ENCODE measurements around the gene PRMT9. TPM values are rescaled to one million over a fixed set of nuclear protein-coding genes. Genes with fewer than 3 reads are reported as not detected.
A peak's percentile ranks its signal among the peaks of the same experiment; 100 is the strongest.

The PRMT9 gene
- total and polyA plus RNA-seq, 8 donors = 3.1 to 6.4 (median 4.1) TPM

DNA sequence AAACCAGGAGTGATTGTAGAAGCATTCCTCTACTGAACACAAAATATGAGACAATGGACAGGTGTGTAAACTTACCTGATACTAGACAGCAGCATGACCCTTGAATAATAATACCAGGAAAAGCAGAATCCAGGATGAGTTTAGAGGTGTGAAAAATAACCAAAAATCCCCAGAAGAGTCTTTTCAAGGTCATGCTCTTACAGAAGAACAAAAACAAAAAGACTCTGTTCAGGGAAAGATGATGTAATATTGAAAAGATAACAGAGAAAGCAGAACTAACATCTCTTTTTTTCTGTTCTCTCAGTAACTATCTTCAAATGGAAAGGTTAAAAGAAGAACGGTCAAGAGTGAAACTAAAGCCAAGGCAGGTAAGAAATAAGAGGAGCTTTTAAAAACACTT lies 33.9 kb upstream of the PRMT9 start:
- Histone ChIP-seq H3K9me3 (no peaks in the 10 kb centered on the region), H3K36me3 (no peaks in the 10 kb centered on the region), H3K4me1 (no peaks in the 10 kb centered on the region), H3K27ac (no peak overlapping the region), H3K27me3 (no peaks in the 10 kb centered on the region), H3K4me3 (no peak overlapping the region)
- no peak for DNase-seq
- intact Hi-C loops (cut with DNase I) = no loop called here
- FAIRE-seq = no peak
- TF ChIP-seq, protein P1, sequence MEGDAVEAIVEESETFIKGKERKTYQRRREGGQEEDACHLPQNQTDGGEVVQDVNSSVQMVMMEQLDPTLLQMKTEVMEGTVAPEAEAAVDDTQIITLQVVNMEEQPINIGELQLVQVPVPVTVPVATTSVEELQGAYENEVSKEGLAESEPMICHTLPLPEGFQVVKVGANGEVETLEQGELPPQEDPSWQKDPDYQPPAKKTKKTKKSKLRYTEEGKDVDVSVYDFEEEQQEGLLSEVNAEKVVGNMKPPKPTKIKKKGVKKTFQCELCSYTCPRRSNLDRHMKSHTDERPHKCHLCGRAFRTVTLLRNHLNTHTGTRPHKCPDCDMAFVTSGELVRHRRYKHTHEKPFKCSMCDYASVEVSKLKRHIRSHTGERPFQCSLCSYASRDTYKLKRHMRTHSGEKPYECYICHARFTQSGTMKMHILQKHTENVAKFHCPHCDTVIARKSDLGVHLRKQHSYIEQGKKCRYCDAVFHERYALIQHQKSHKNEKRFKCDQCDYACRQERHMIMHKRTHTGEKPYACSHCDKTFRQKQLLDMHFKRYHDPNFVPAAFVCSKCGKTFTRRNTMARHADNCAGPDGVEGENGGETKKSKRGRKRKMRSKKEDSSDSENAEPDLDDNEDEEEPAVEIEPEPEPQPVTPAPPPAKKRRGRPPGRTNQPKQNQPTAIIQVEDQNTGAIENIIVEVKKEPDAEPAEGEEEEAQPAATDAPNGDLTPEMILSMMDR (IDR thresholded peaks at IDR 0.05) = no peak
- 40 to 57% methylated on average over 1 of the region's 1 CpG for WGBS, 2 donors
- ATAC-seq = no peak

DNA sequence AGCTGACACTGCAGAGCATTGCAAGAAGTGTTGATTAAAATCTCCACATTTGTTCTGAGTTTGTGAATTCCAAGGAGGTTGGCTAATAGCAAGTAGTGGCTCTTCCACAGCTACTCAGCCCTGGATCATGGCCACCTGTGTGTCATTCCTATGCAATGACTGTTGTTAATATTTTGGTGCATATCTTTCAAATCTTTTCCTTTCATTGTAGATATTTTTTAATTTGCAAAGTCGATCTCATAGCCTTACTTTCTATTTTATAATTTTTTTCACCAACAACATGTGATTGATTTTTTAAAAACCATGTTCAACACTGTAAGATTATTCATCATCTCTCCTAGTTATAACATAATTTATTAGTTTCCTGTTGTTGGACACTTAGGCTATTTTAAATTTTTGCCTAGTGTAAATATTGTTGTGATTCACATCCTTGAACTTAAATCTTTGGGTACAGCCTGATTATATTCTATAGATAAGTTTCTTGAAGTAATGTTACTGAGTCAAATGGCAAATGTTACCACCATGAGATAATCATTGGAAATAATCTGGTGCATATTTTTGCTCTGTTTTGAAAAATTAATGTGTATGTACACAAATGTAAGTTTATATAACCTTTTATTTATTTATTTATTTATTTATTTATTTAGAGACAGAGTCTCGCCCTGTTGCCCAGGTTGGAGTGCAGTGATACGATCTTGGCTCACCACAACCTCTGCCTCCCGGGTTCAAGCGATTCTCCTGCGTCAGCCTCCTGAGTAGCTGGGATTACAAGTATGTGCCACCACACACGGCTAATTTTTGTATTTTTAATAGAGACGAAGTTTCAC lies 30.8 kb upstream of the PRMT9 start:
- TF ChIP-seq, protein P1 (IDR thresholded peaks at IDR 0.05) = no peak
- Histone ChIP-seq H3K9me3 (no peaks in the 10 kb centered on the region), H3K36me3 (no peaks in the 10 kb centered on the region), H3K4me1 (no peaks in the 10 kb centered on the region), H3K27me3 (no peaks in the 10 kb centered on the region), H3K27ac (no peak overlapping the region), H3K4me3 (no peak overlapping the region)
- 86 to 93% methylated on average over 8 of the region's 8 CpGs for WGBS, 2 donors
- no peak for DNase-seq
- peak; percentile 9 for FAIRE-seq
- peak in 2 of 4 donors; percentile 26 to 66 for ATAC-seq
- intact Hi-C loops (cut with DNase I) = no loop called here

DNA sequence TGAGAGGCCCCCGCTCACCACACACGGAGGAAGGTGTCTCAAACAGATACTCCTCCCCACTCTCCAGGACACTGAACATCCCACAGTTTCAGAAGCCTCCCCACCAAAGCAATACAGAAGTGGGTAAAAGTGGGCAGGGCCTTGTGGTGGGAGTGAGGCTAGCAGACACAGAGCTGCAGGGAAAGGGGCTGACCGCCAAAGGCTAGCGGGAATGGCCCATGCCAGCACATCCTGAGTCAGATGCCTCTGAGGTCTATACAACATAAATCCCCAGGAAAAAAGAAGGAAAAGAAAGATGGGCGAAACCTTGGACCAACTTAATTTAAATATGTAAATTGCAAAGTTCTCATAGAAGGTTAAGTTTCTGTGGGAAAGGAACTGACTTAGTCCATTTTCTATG lies 26.0 kb upstream of the PRMT9 start:
- no peak overlapping the region for H3K4me3 ChIP-seq
- intact Hi-C loops (cut with DNase I) = loop anchor here in 2 of 3 donors (5.0 kb wide), 1 partner anchor 157 kb away; no protein-coding TSS in a partner anchor
- DNase-seq (no peak), ATAC-seq (no peak), FAIRE-seq (no peak)
- no peak overlapping the region for H3K27ac ChIP-seq
- no peaks in the 10 kb centered on the region for H3K27me3 ChIP-seq
- no peaks in the 10 kb centered on the region for H3K9me3 ChIP-seq
- H3K4me1 ChIP-seq = no peaks in the 10 kb centered on the region
- WGBS, 2 donors = 97 to 99% methylated on average over 5 of the region's 5 CpGs
- TF ChIP-seq, protein P1 (IDR thresholded peaks at IDR 0.05) = no peak
- no peaks in the 10 kb centered on the region for H3K36me3 ChIP-seq

DNA sequence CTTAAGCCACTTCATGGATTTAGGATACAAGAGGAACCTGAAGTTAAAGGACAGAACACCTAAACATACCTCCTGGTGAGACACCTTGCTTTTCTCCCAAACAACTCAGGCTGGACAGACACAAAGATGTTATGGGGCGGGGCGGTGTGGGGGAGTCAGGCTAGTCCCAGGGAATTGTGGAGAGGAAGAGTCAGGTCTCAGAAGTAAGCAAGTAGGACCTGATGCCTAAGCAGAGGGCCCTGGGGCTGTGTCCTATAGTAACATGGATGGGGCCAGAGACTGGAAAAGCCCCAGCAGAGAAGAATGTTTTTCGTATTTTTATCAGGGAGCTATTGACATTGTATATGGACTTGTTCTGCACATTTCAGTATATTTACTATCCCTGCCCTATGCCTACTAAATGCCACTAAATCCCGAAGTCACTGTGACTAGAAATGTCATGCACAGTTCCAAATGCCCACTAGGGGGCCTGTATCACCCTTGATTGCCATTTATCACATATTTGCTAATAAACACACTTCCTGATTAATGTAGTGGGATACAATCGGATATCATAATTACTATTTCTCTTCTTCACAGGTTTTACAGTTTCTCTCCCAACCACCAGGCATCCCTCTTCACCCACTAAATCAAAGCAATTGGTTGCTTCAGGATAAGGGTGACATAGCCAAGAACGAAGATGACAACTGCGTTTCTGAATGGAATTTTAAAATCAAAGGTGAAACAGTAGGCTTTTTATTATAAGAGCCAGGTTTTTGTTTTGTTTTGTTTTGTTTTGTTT lies 24.1 kb upstream of the PRMT9 start:
- no peak overlapping the region for H3K4me3 ChIP-seq
- H3K27me3 ChIP-seq = no peaks in the 10 kb centered on the region
- no peaks in the 10 kb centered on the region for H3K9me3 ChIP-seq
- WGBS, 2 donors = 25 to 27% methylated on average over 7 of the region's 7 CpGs
- DNase-seq = peak in 3 of 6 donors; percentile 35 to 61 (median 46)
- peak; percentile 71 for FAIRE-seq
- intact Hi-C loops (cut with DNase I) = loop anchor here in 2 of 3 donors (5.0 kb wide), 1 partner anchor 159 kb away; no protein-coding TSS in a partner anchor
- no peaks in the 10 kb centered on the region for H3K36me3 ChIP-seq
- peak; percentile 82 to 97 (median 90) for ATAC-seq
- H3K4me1 ChIP-seq = no peaks in the 10 kb centered on the region
- TF ChIP-seq, protein P1 (IDR thresholded peaks at IDR 0.05) = peak; percentile 86 to 90 (median 90)
- H3K27ac ChIP-seq = no peak overlapping the region
